ENCODE results near the gene RIN3. TPM values are rescaled to one million over a fixed set of nuclear protein-coding genes. Genes with fewer than 3 reads are reported as not detected.

Gene RIN3
- 1 to 10 TPM; 4.7 to 7.9 (median 6.6) TPM for total RNA-seq

GRCh38 chr14:92513204-92513965, at the start of gene RIN3:
Gene RIN3, plus strand, starts transcription at chr14:92513781. Its CDS starts 152 bp downstream, at chr14:92513933.
- Histone ChIP-seq H3K4me1 (peaks cover 0 to 8% of the 10 kb centered on the region in 2 donors), H3K9me3 (no peaks in the 10 kb centered on the region), H3K4me3 (replicated peaks in 1 of 3) (peak within 1 kb of the TSS; percentile 9 to 31 (median 29)), H3K36me3 (no peaks in the 10 kb centered on the region), H3K27ac (peak within 1 kb of the TSS in 2 of 3 donors; percentile 64 to 79), H3K27me3 (no peaks in the 10 kb centered on the region)
- intact Hi-C loops (cut with DNase I), result no loop called here
- DNase-seq, result peak; percentile 24 to 32
- 33 to 43% methylated on average over 3 to 7 of the region's 79 CpGs for WGBS, 2 donors
- TF ChIP-seq CTCF (IDR thresholded peaks at IDR 0.05) (no peak), POLR2A (IDR thresholded peaks at IDR 0.05) (no peak)

GRCh38 chr14:92464156-92464555, 49.4 kb upstream of the RIN3 start:
- Histone ChIP-seq H3K36me3 (no peaks in the 10 kb centered on the region), H3K4me1 (peaks cover 0 to 8% of the 10 kb centered on the region in 2 donors), H3K9me3 (no peaks in the 10 kb centered on the region), H3K27me3 (no peaks in the 10 kb centered on the region), H3K27ac (no peak overlapping the region), H3K4me3 (replicated peaks in 1 of 3) (no peak overlapping the region)
- TF ChIP-seq CTCF (IDR thresholded peaks at IDR 0.05), result no peak
- TF ChIP-seq POLR2A (IDR thresholded peaks at IDR 0.05), result no peak
- DNase-seq, result no peak
- WGBS, 2 donors, result 92 to 94% methylated on average over 6 of the region's 6 CpGs
- intact Hi-C loops (cut with DNase I), result no loop called here

- intact Hi-C loops (cut with DNase I), result no loop called here
- no peak overlapping the region for H3K27ac ChIP-seq
- DNase-seq, result no peak
Observed at GRCh38 chr14:92464716-92465115, 48.9 kb upstream of the RIN3 start.

GRCh38 chr14:92465353-92466055, 48.1 kb upstream of the RIN3 start:
- peaks cover 0 to 4% of the 10 kb centered on the region in 2 donors for H3K4me1 ChIP-seq
- intact Hi-C loops (cut with DNase I), result no loop called here
- DNase-seq, result no peak
- WGBS, 2 donors, result 79 to 81% methylated on average over 6 to 9 of the region's 13 CpGs
- no peaks in the 10 kb centered on the region for H3K27me3 ChIP-seq
- H3K27ac ChIP-seq, result no peak overlapping the region
- TF ChIP-seq POLR2A (IDR thresholded peaks at IDR 0.05) (no peak), CTCF (IDR thresholded peaks at IDR 0.05) (no peak)
- H3K36me3 ChIP-seq, result no peaks in the 10 kb centered on the region
- no peaks in the 10 kb centered on the region for H3K9me3 ChIP-seq
- H3K4me3 ChIP-seq (replicated peaks in 1 of 3), result no peak overlapping the region

More at GRCh38 chr14:92464716-92465115, 48.9 kb upstream of the RIN3 start:
- Histone ChIP-seq H3K4me3 (replicated peaks in 1 of 3) (no peak overlapping the region), H3K4me1 (peaks cover 0 to 8% of the 10 kb centered on the region in 2 donors), H3K36me3 (no peaks in the 10 kb centered on the region), H3K9me3 (no peaks in the 10 kb centered on the region), H3K27me3 (no peaks in the 10 kb centered on the region)
- 93 to 94% methylated on average over 6 to 8 of the region's 9 CpGs for WGBS, 2 donors
- TF ChIP-seq CTCF (IDR thresholded peaks at IDR 0.05), result no peak
- TF ChIP-seq POLR2A (IDR thresholded peaks at IDR 0.05), result no peak

GRCh38 chr14:92466059-92466458, 47.5 kb upstream of the RIN3 start:
- no peaks in the 10 kb centered on the region for H3K4me1 ChIP-seq
- no peaks in the 10 kb centered on the region for H3K9me3 ChIP-seq
- no peaks in the 10 kb centered on the region for H3K27me3 ChIP-seq
- no peak overlapping the region for H3K27ac ChIP-seq
- H3K36me3 ChIP-seq, result no peaks in the 10 kb centered on the region
- intact Hi-C loops (cut with DNase I), result no loop called here
- 55 to 82% methylated on average over 3 of the region's 3 CpGs for WGBS, 2 donors
- no peak for DNase-seq
- TF ChIP-seq POLR2A (IDR thresholded peaks at IDR 0.05), result no peak
- H3K4me3 ChIP-seq (replicated peaks in 1 of 3), result no peak overlapping the region
